ENCODE measurements around the gene SLC32A1. TPM values are rescaled to one million over a fixed set of nuclear protein-coding genes. Genes with fewer than 3 reads are reported as not detected.
A peak's percentile ranks its signal among the peaks of the same experiment; 100 is the strongest.

Gene SLC32A1
- total and polyA plus RNA-seq, 2 of the 13 experiments (the other 11 are each of a cell fraction or from before 2014, with no cell fraction given), result not detected

GRCh38 chr20:38730989-38731737, 6.9 kb downstream of the SLC32A1 start (continued):
- TF ChIP-seq, protein P1, sequence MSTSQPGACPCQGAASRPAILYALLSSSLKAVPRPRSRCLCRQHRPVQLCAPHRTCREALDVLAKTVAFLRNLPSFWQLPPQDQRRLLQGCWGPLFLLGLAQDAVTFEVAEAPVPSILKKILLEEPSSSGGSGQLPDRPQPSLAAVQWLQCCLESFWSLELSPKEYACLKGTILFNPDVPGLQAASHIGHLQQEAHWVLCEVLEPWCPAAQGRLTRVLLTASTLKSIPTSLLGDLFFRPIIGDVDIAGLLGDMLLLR (CRISPR knock-in tag; IDR thresholded peaks at IDR 0.05), result peak; percentile 80; the same call in 1 of the 2 replicates
- TF ChIP-seq ZFP1 (CRISPR knock-in tag; IDR thresholded peaks at IDR 0.05) (no peak), ZNF205 (CRISPR knock-in tag; IDR thresholded peaks at IDR 0.05) (no peak), MEIS1 (CRISPR knock-in tag; IDR thresholded peaks at IDR 0.05; ENCODE audit: borderline replicate concordance) (no peak; the same call in 1 of the 2 replicates), ZNF20 (CRISPR knock-in tag; IDR thresholded peaks at IDR 0.05) (no peak), SP2 (CRISPR knock-in tag; IDR thresholded peaks at IDR 0.05) (peak; percentile 56; the same call in 1 of the 2 replicates), JUND (CRISPR knock-in tag; IDR thresholded peaks at IDR 0.05) (0 out of 2 replicates have a peak, but pooled peaks have one; percentile 34), CENPX (CRISPR knock-in tag; IDR thresholded peaks at IDR 0.05) (no peak), ZHX2 (IDR thresholded peaks at IDR 0.05; ENCODE audit: low read depth) (no peak), ZHX2 (CRISPR knock-in tag; IDR thresholded peaks at IDR 0.05; ENCODE audit: borderline replicate concordance) (no peak), GABPA (IDR thresholded peaks at IDR 0.05; ENCODE audit: low read depth, low read length) (no peak), GABPA (CRISPR knock-in tag; IDR thresholded peaks at IDR 0.05; ENCODE audit: low read depth) (no peak), ZBTB21 (CRISPR knock-in tag; IDR thresholded peaks at IDR 0.05) (no peak), ZZZ3 (CRISPR knock-in tag; IDR thresholded peaks at IDR 0.05; ENCODE audit: borderline replicate concordance) (no peak), FOSL1 (CRISPR knock-in tag; IDR thresholded peaks at IDR 0.05; ENCODE audit: borderline replicate concordance) (no peak)
